Endothelial cell of umbilical vein (primary cell): Measurements from ENCODE around the gene PRDM12. TPM values are rescaled to one million over a fixed set of nuclear protein-coding genes. Genes with fewer than 3 reads are reported as not detected.

Source experiments
- BruUV-seq: library from RNA; stranded (reverse); fragments of 400-500 nt; replicated peaks from 2 replicates; lab custom pipeline; 2021; lab: Mats Ljungman, UMichigan
- CTCF ChIA-PET: fragments of 300-600, 350-600 bp; sonication (Branson Sonifier 250); formaldehyde crosslinking; loops from one replicate; lab custom pipeline; 2021; ENCODE audit warnings: antibody characterized with exemption, inconsistent platforms; lab: Charles Lee
- POLR2A ChIA-PET: fragments of 300-600, 350-600 bp; sonication (Branson Sonifier 250); formaldehyde crosslinking; loops from one replicate; lab custom pipeline; 2021; ENCODE audit warnings: antibody characterized with exemption, inconsistent platforms; lab: Charles Lee
- DNase-seq: peaks from one replicate; pipeline ENCODE4 v3.0.0-alpha.2; 2011; ENCODE audit warnings: low read depth, low spot score
- FAIRE-seq: peaks from 2 replicates; lab custom pipeline; 2011; peaks lifted over from hg19 to GRCh38; lab: Jason Lieb, UNC
- H2AFZ ChIP-seq: 2 replicates; pipeline ENCODE4 v1.6.0; 2012; ENCODE audit warnings: low read depth, low read length, control low read depth, inconsistent platforms
- H3K27ac ChIP-seq: 2 replicates; pipeline ENCODE4 v1.5.1; 2011; ENCODE audit warnings: low read depth, mild to moderate bottlenecking, control low read depth, low read length, moderate library complexity; ENCODE audit not compliant: insufficient read depth
- H3K27me3 ChIP-seq, 2 experiments: 2 replicates each; pipeline versions ENCODE4 v1.6.0 to v1.6.1; 2011; ENCODE audit warnings: low read length in 2 of 2, mixed read lengths in 1 of 2; ENCODE audit not compliant: control insufficient read depth in 2 of 2, insufficient read depth in 2 of 2
- H3K36me3 ChIP-seq, 2 experiments: 2 replicates in 1 of 2; 3 replicates in 1 of 2; pipeline ENCODE4 v1.5.1; 2011; ENCODE audit warnings: low read length in 2 of 2, mild to moderate bottlenecking in 1 of 2, moderate library complexity in 1 of 2; ENCODE audit not compliant: control insufficient read depth in 2 of 2, insufficient read depth in 2 of 2; ENCODE audit errors: extremely low read depth in 1 of 2
- H3K4me1 ChIP-seq: 3 replicates; pipeline ENCODE4 v1.5.1; 2011; ENCODE audit warnings: mild to moderate bottlenecking, low read length; ENCODE audit not compliant: control insufficient read depth, insufficient read depth; ENCODE audit errors: extremely low read depth
- H3K4me2 ChIP-seq: 2 replicates; pipeline ENCODE4 v1.6.1; 2011; ENCODE audit warnings: low read length, control low read depth, mixed read lengths; ENCODE audit not compliant: insufficient read depth
- H3K4me3 ChIP-seq, 3 experiments: fragments of 200-600 bp in 1 of 3; sonication (generic), shearing (Covaris generic) in 1 of 3; replicated peaks in 1 of 3; 2 replicates each; pipeline ENCODE4 v1.5.1; 2011 to 2016; ENCODE audit warnings: control low read depth in 3 of 3, low read length in 3 of 3, mild to moderate bottlenecking in 2 of 3, inconsistent platforms in 1 of 3, low read depth in 1 of 3, moderate library complexity in 1 of 3; ENCODE audit not compliant: insufficient read depth in 1 of 3
- H3K79me2 ChIP-seq: 2 replicates; pipeline ENCODE4 v1.6.0; 2012; ENCODE audit warnings: low read length, inconsistent platforms; ENCODE audit not compliant: control insufficient read depth, insufficient read depth
- H3K9ac ChIP-seq: replicated peaks from 2 replicates; pipeline ENCODE3; 2011; ENCODE audit warnings: low read length, control low read depth; ENCODE audit not compliant: insufficient read depth; ENCODE audit errors: extremely low read depth
- H3K9me1 ChIP-seq: replicated peaks from 3 replicates; pipeline ENCODE4 v1.6.0; 2011; ENCODE audit warnings: mild to moderate bottlenecking, low read length; ENCODE audit not compliant: control insufficient read depth, insufficient read depth; ENCODE audit errors: extremely low read depth
- H3K9me3 ChIP-seq: replicated peaks from 2 replicates; pipeline ENCODE4 v1.5.1; 2012; ENCODE audit warnings: low read length, inconsistent platforms; ENCODE audit not compliant: control insufficient read depth, insufficient read depth
- H4K20me1 ChIP-seq: replicated peaks from 2 replicates; pipeline ENCODE3; 2011; ENCODE audit warnings: mild to moderate bottlenecking, low read length; ENCODE audit not compliant: control insufficient read depth, insufficient read depth; ENCODE audit errors: extremely low read depth
- EZH2 ChIP-seq: IDR thresholded peaks from 2 replicates; pipeline ENCODE4 v1.6.1; 2012; ENCODE audit warnings: borderline replicate concordance, low read depth, mild to moderate bottlenecking, moderate library complexity, low read length, inconsistent platforms; ENCODE audit not compliant: severe bottlenecking
- FOS ChIP-seq: IDR thresholded peaks from 2 replicates; pipeline ENCODE4 v1.6.1; 2011; ENCODE audit warnings: mild to moderate bottlenecking, low read length, moderate library complexity, borderline replicate concordance; ENCODE audit not compliant: insufficient read depth
- JUN ChIP-seq: IDR thresholded peaks from 2 replicates; pipeline ENCODE4 v1.6.1; 2011; ENCODE audit warnings: borderline replicate concordance, low read depth; ENCODE audit not compliant: insufficient read length, insufficient read depth
- dilution Hi-C: fragments of 300-500 bp; cut with MboI; formaldehyde crosslinking; loops from one replicate; pipeline ENCODE4 v1.15.0; 2019; ENCODE audit warnings: low sequenced_read_pairs; ENCODE audit not compliant: extremely low pct_ligation_motif_present
- intact Hi-C: fragments of 100-400 bp; cut with micrococcal nuclease; formaldehyde crosslinking; loops from one replicate; pipeline ENCODE4 v1.10.0; 2022
- polyA plus RNA-seq, 4 experiments: library from polyadenylated mRNA; depleted of rRNA in 3 of 4; stranded (reverse) in 3 of 4; unstranded in 1 of 4; fragments of >200 nt; gene quantifications; 2 replicates each; pipeline versions ENCODE4 v1.2.1 to v1.2.3, GENCODE V29; 2011 to 2012; ENCODE audit warnings: missing spikeins in 1 of 4
- total RNA-seq: library from RNA; stranded (reverse); gene quantifications from 2 replicates; pipeline ENCODE4 v1.2.3, GENCODE V29; 2021

PRDM12 gene
- total and polyA plus RNA-seq, 2 donors (not counting 3 experiments of a cell fraction or from before 2014, with no cell fraction given): not detected

DNA sequence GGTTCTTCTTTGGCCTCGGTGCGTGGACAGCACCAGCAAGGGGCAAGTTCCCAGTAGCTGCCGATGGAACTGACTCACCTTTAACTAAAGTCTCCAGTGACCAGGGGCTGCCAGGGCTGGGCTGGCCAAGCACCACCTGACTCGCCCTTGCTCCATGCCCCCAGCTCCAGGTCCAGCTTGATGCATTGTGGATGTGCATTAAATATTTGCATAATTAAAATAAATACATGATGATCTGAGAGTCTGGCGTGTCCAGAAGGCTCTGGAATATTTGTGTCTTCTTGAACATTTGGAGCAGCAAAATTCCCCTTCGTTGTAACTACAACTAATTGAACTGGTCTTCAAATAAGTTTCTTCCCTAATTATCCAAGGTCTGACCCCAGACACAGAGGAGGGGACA, 9.5 kb upstream of the PRDM12 start:
- Histone ChIP-seq H2AFZ (no peak overlapping the region), H3K4me2 (no peak overlapping the region), H3K79me2 (no peaks in the 10 kb centered on the region), H3K9ac (no peak overlapping the region), H3K9me3 (no peaks in the 10 kb centered on the region), H3K27ac (no peak overlapping the region), H3K36me3 (no peaks in the 10 kb centered on the region), H3K4me3 (no peak overlapping the region), H4K20me1 (no peaks in the 10 kb centered on the region), H3K27me3 (peaks cover 33 to 35% of the 10 kb centered on the region in 2 experiments), H3K4me1 (no peaks in the 10 kb centered on the region), H3K9me1 (no peaks in the 10 kb centered on the region)
- dilution Hi-C loops: no loop called here
- DNase-seq: no peak
- POLR2A ChIA-PET: no interaction called here
- CTCF ChIA-PET: no interaction called here
- no peak for FAIRE-seq
- no peak for TF ChIP-seq JUN
- no TSS peak for BruUV-seq
- intact Hi-C loops: no loop called here

DNA sequence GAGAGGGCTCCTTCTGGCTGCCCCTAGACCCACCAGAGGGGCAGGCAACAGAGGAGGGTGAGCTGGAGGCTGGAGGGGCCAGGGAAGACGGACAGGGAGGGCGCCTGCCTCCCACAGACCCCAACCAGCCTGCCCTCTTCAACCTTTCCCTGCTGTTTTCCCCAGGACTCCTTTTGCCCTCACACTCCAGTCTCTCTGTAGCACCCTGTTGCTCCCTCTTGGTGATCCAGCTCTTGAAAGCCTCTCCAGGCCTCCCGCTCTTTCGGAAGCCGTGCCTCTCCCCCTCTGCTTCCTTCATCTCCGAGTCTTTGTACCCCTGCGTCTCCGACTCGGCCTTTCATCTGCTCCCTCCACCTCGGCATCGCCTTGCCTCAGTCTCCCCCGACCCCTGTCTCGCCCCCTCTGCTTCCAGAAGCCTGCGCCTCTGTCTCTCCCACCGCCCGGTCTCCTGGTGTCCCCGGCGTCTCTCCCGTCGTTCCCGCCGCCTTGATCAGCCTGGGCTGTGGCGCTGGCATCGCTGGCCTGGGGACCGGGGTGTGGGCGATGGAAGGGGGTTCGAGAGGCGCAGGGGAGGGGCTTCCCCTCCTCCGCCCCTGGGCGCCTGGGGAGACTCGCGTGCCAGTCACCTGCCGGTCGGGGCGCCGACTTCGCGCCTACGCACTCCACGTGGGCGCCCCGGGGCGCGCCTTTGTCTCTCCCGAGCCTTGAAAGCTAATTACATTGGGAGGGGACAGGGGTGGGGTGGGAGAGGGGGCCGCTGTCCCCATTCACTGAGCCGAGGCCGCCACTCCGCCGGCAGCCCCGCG, 5.3 kb upstream of the PRDM12 start:
- dilution Hi-C loops: no loop called here

More for the DNA sequence above, 5.3 kb upstream of the PRDM12 start:
- Histone ChIP-seq H2AFZ (no peak overlapping the region), H3K9me1 (no peaks in the 10 kb centered on the region), H3K27ac (no peak overlapping the region), H3K4me1 (no peaks in the 10 kb centered on the region), H3K4me3 (no peak overlapping the region), H3K9me3 (no peaks in the 10 kb centered on the region), H3K4me2 (no peak overlapping the region), H3K9ac (no peak overlapping the region), H3K79me2 (no peaks in the 10 kb centered on the region), H4K20me1 (no peaks in the 10 kb centered on the region), H3K36me3 (no peaks in the 10 kb centered on the region), H3K27me3 (peaks cover 66 to 74% of the 10 kb centered on the region in 2 experiments)
- TF ChIP-seq EZH2: peak; percentile 72
- no peak for TF ChIP-seq FOS
- no peak for DNase-seq
- BruUV-seq: no TSS peak
- ChIA-PET CTCF (no interaction called here), POLR2A (no interaction called here)
- intact Hi-C loops: no loop called here
- no peak for FAIRE-seq
